ENCODE results near the gene ATP2B2. TPM values are rescaled to one million over a fixed set of nuclear protein-coding genes. Genes with fewer than 3 reads are reported as not detected.

ATP2B2 gene
- total and polyA plus RNA-seq, 9 of the 15 experiments (the other 6 are each of a cell fraction or from before 2014, with no cell fraction given), result 0.06 TPM; not detected in 8

DNA sequence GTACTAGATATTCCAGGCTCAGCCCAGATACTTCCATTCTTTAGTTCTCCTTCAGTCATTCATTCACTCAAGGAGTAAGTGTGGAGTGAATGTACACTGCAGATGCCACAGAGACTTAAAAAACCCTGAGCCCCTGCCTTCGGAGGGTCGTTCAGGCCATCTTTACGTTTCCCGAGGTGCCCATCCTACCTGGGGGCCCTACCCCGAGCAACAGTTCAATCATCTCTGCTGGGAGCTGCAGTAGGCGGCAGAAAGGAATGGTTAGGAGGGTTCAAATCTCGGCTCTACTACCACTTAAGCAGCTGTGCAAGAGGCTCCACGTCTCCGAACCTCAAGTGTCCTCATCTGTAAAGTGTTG lies 185.1 kb downstream of the ATP2B2 start:
- H3K27me3 ChIP-seq (ENCODE audit: control insufficient read depth in 2 of 2, insufficient read depth in 2 of 2, low read length in 2 of 2), result peaks cover 4 to 14% of the 10 kb centered on the region in 2 experiments; a peak in 3 of 5 replicates
- peak overlapping the region; percentile 98 to 100 for H3K9ac ChIP-seq (ENCODE audit: insufficient read depth in 1 of 2, low read depth in 2 of 2, low read length in 2 of 2)
- H3K27ac ChIP-seq (ENCODE audit: extremely low read depth, low read depth, low read length), result peak overlapping the region; percentile 92
- FAIRE-seq (no peak), DNase-seq (ENCODE audit: extremely low read depth in 1 of 4, low spot score in 3 of 4) (peak in 1 of 4 experiments; percentile 11), ATAC-seq (peak; percentile 1)
- H3K79me2 ChIP-seq (ENCODE audit: control insufficient read depth, insufficient read depth, low read length), result peaks cover 41% of the 10 kb centered on the region
- peak overlapping the region; percentile 93 for H3K4me3 ChIP-seq
- H3K4me1 ChIP-seq (replicated peaks in 1 of 2; ENCODE audit: control insufficient read depth in 2 of 2, insufficient read depth in 2 of 2, low read length in 2 of 2), result peaks cover 5% of the 10 kb centered on the region in 2 experiments; a peak in 3 of 5 replicates
- intact Hi-C loops (cut with micrococcal nuclease), result loop anchor here (2.0 to 10.0 kb wide), 4 partner anchors 71 to 595 kb away; partner anchors contain the start of genes FANCD2, IRAK2 and TATDN2
- TF ChIP-seq, protein P1, sequence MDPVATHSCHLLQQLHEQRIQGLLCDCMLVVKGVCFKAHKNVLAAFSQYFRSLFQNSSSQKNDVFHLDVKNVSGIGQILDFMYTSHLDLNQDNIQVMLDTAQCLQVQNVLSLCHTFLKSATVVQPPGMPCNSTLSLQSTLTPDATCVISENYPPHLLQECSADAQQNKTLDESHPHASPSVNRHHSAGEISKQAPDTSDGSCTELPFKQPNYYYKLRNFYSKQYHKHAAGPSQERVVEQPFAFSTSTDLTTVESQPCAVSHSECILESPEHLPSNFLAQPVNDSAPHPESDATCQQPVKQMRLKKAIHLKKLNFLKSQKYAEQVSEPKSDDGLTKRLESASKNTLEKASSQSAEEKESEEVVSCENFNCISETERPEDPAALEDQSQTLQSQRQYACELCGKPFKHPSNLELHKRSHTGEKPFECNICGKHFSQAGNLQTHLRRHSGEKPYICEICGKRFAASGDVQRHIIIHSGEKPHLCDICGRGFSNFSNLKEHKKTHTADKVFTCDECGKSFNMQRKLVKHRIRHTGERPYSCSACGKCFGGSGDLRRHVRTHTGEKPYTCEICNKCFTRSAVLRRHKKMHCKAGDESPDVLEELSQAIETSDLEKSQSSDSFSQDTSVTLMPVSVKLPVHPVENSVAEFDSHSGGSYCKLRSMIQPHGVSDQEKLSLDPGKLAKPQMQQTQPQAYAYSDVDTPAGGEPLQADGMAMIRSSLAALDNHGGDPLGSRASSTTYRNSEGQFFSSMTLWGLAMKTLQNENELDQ (CRISPR knock-in tag; IDR thresholded peaks at IDR 0.05; ENCODE audit: borderline replicate concordance), result 0 out of 2 replicates have a peak, but pooled peaks have one; percentile 13
- no peak for TF ChIP-seq IRF2 (CRISPR knock-in tag; IDR thresholded peaks at IDR 0.05)
- 0 out of 2 replicates have a peak, but pooled peaks have one; percentile 8 for TF ChIP-seq GTF2E2 (tag; IDR thresholded peaks at IDR 0.05)
- H4K20me1 ChIP-seq (replicated peaks; ENCODE audit: control insufficient read depth, insufficient read depth, low read length), result peaks cover 25% of the 10 kb centered on the region
- no peaks in the 10 kb centered on the region for H3K9me3 ChIP-seq (replicated peaks; ENCODE audit: control insufficient read depth, insufficient read depth, low read depth, low read length)
- peak overlapping the region; percentile 100 for H3K4me2 ChIP-seq (ENCODE audit: insufficient read depth, low read length)
- in situ Hi-C loops (cut with MboI), result loop anchor here (25.0 kb wide), 1 partner anchor 808 kb away; no protein-coding TSS in a partner anchor
- H3K9me1 ChIP-seq (ENCODE audit: control insufficient read depth, insufficient read depth, low read length), result peaks cover 9% of the 10 kb centered on the region
- H2AFZ ChIP-seq (ENCODE audit: low read depth, low read length), result peak overlapping the region; percentile 89
- ChIA-PET CTCF (ENCODE audit: low intra/inter-chr PET ratio) (no interaction called here), POLR2A (interaction anchor here (0.6 to 4.0 kb wide), 16 partner anchors 8 to 589 kb away, joined by 3 to 39 read pairs (median 5); partner anchors contain the start of genes ARPC4, BRPF1 and OGG1)
- no TSS peak for BruUV-seq (replicated peaks)
- H3K36me3 ChIP-seq (ENCODE audit: control insufficient read depth, insufficient read depth, low read length), result peaks cover 46% of the 10 kb centered on the region
- 0% methylated on average over 9 of the region's 9 CpGs for WGBS (ENCODE audit: insufficient coverage, low coverage, missing lambda C conversion rate)
